HL-60/S4 treated with phorbol 12-myristate 13-acetate at 8.2 ng/mL for 4 days and 3 days (cell line): ENCODE data around the gene SRGAP2C.
"Not testable (repeated sequence)": the region's sequence is repeated elsewhere in the genome, so short reads cannot be mapped to it uniquely, and the experiment has no call there.

Source experiments
- in situ Hi-C: fragments of 300-500 bp; cut with MboI; formaldehyde crosslinking; loops from 2 replicates; pipeline ENCODE4 v1.15.0; 2022; ENCODE audit warnings: low sequenced_read_pairs

The SRGAP2C gene

DNA sequence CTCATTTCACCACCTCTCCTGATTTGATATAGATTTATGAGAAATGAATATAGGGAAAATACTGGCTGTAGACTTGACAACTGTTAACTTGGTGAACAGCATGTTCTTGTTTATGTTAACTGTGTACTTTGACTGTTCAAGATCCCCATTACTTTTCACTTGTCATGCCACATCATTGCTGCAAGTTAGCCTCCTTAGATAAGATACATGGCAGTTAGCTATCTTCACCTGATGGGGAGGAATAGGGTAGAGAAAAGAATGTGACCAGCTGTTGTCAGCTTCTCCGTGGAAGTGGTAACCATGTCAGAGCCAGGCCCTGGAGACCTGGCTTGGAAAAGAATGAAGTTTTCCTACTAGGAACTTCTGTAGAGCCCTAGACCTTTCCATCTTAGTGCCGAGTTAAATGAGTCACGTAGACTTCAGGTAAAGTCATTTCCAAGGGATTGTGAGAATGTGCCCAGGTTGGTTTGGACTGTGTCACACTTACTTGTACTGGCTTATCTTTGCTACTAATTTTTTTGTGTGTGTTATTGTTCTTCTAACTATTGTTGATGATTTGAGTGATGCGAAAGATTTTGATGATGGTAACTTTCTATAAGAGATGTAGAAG, 41.6 kb downstream of the SRGAP2C start:
- in situ Hi-C loops = not testable (repeated sequence)

DNA sequence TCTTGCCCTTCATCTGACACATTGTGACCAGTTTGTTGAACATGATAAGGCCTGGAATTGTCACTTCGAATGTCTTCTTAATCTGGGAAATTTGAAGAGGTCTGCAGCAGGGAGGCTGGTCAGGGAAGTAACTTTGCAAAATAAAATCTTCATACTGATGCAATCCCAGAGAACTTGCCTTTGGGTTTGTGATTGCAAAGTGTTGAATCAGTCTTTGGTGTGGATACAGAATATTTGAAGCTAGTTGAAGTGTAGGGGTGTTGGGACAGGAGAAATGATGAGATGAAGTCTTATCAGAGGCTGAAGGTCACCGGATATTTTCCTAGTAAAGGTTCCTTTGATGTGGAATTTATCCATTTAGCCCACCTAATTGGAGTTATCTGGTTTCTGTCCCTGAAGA, 42.1 kb downstream of the SRGAP2C start:
- in situ Hi-C loops = not testable (repeated sequence)

DNA sequence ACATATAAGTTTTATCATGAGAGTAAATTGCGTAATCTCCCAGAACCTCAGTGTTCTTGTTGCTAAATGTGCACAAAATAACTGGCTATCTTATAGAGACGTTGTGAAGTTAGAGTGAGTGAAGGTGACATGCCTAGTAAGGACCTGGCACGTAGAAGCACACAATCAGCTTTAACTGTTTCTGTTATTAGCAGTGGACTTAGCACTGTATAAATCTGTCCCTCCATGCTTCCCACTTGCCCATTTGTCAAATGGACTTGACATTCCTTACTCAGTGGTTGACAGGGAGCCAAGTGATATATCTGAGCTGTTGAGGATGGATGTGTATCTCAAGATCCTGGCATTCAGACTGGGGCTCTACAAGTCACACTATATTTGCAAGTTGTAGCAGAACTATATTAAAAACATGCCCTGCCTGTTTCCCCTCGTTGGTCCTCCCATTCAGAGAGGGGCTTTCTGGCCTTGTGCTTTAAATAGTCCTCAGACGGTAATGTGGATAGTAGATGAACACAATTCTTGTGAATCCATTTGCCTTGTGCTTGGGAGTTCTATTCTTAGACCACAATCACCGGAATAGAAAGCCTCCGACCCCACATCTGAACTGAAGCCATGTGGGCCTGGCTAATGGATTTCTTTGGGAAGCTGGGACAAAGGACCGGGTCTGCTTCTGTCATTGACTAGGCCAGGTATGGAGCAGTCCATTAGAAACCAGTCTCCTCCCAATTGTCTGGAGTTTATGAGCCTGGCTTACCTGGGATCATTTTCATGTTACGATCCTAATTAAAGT, 43.0 kb downstream of the SRGAP2C start:
- in situ Hi-C loops = not testable (repeated sequence)

DNA sequence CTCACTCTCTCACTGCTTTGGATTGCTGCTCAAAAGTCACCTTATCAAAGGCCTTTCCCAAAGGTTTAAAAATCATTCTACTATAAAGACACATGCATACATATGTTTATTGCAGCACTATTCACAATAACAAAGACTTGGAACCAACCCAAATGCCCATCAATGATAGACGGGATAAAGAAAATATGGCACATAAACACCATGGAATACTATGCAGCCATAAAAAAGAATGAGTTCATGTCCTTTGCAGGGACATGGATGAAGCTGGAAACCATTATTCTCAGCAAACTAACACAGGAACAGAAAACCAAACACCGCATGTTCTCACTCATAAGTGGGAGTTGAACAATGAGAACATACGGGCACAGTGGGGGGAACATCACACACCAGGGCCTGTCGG, 45.9 kb downstream of the SRGAP2C start:
- in situ Hi-C loops = not testable (repeated sequence)

DNA sequence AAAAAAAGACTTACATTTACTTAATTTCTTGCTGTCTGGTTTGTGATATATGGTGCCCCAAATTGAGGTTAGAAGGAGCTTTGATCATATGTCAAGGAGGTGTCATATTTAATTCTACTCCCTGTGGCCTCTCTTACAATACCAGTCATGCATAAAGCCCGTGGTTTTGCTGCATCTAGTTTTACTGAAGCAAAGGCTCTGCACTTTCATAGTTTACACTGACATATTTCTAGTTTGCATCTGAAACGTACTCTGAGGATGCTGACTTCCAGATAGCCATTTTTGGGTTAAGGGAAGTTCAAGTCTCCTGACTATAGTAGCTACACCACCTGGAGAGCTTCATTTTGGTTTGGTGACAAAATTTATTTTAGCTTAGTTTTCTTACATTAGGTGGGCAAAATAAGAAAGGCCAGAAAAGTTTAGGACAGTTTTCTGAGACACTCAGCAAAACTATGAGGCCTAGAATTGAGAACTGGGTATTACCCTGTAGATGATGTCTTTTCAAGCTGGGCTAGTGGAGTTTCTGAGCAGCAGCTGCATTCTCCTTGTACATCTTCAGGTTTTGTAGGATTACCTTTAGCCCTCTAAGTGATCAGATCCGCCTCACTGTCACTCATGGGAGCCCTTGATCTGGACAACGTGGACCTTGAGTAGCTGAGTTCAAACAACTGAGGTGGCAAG, 47.8 kb downstream of the SRGAP2C start:
- in situ Hi-C loops = not testable (repeated sequence)

DNA sequence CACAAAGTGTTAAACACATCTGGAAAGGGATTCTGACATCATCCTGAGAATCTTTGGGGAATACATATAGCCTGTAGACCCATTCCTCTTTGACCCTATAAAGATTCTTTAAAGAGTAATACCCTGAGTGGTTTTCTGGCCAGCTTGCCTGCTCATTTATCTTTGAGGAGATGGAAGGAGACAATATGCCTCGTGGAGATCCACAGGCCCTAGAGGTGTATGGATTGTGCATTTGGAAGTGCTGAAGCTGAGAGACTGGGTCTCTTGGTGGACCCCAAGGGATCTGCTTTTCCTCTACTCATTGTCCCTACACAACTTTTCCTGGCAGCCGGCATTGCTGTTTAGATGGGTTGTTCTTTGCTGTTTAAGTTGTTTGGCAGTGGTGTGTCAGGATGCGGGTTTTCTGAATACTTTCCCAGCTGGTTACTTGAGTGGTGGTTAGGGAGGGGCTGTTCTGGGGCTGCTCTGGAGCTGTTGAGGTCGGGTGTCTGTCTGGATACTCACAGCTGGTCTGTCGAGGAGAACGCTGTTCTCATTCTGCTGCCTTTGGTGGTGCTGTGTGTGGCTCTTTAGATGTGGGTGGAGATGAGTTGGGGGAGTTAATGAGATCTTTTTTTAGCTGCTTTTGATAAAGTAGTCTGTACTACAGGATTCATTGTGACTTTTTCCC, 49.5 kb downstream of the SRGAP2C start:
- in situ Hi-C loops = not testable (repeated sequence)

DNA sequence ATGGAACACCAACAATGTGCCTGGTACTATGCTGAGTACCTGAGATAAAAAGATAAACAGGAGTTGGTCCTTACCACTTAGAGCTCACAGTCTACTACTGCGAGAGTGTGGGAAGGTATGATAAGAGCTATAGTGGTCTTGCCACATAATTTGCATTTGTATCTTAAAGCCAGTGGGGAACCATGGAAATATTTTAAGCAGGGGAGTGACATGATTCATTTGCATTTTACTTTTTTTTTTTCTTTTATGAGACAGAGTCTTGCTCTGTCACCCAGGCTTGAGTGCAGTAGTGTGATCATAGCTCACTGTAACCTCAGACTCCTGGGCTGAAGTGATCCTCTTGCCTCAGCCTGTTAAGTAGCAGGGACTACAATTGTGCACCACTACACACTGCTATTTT, 53.6 kb downstream of the SRGAP2C start:
- in situ Hi-C loops = not testable (repeated sequence)

DNA sequence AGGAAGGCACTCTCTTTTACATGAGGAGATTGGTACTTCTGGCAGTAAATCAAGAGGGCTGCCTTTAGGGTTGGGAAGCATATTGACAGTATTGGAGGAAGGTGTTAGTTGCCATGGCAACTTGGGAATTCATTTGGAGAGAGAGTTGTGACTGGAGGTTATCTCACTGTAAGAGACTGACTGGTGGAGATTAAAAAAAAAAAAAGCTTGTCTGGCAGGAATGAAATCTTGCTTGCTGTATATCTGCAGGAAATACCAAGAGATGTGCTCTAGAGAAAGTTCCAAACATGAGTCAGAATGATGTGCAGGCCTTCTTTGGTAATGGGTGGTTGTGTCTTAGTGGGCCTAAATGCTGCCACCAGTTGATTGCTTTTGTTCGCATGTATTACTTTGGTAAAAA, 59.1 kb downstream of the SRGAP2C start:
- in situ Hi-C loops = not testable (repeated sequence)

DNA sequence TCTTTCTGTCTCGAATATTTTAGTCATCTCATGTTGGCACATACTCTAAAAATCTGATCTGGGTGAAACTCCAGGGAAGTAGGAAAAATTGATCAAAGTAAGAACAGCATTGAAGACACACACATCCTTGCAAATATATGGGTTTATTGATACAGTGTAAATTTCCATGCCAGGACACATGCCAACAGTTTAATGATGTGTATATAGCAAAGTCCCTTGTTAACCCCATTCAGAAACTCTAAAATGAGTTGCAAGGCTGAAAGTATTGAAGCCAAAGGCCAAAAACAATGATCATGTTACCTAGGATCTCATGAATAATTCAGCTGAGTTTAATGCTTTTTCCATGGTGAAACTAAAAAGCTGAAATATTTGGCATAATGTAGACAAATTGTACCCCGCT, 61.6 kb downstream of the SRGAP2C start:
- in situ Hi-C loops = not testable (repeated sequence)

DNA sequence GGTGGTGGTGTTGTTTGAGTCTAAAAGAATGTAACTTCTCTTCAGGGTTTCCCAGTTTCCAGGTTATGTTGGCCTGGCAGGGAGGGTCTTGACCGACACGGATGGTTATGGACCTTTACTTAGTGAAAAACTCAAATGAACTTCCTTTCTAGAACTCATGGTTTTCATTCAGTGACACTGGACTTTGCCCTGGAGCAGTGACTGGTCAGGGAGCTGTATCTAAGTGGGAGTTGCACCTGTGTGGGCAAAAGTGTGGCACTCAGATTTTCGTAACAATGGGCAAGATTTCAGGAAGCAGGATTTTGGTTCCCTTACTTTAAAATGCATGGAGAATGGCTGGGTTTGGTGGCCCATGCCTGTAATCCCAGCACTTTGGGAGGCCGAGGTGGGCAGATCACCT, 67.9 kb downstream of the SRGAP2C start:
- in situ Hi-C loops = not testable (repeated sequence)

DNA sequence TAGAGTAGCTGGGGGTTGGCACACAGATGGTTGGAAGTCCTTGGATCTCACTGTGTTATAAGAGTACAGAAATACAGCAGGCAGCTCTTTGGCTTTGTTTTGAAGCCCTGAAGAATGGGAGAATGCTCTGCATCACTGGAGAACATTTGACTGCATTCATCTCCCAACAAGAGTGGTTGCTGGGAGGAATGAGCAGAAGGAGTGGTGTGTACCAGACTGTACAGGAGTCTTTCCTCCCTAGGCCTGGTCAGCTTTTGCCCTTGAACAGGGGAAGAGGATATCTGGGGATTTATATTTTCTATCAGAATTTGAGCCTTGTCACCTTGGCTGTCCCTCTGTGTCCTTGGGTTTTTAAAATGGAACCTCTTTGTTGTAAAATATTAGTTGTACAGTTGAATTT, 69.8 kb downstream of the SRGAP2C start:
- in situ Hi-C loops = not testable (repeated sequence)

DNA sequence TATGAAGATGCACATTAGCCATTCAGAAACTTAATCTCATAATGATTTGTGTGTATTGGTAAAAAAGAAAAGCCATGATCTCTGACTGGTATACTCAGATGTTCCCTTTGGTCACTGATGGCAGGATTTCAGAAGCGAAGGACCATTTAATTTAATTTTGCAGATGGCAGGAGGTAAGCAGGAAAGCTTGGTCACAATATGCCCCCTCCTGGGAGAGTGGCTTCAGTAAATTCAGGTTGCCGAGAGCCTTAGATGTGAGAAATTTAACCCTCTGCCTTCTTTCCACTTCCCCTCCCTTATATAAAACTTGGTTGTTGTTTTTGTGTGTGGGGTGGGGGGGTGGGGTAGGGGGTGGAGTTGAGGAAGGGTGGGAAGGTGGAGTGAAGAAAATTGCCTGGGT, 72.9 kb downstream of the SRGAP2C start:
- in situ Hi-C loops = not testable (repeated sequence)

DNA sequence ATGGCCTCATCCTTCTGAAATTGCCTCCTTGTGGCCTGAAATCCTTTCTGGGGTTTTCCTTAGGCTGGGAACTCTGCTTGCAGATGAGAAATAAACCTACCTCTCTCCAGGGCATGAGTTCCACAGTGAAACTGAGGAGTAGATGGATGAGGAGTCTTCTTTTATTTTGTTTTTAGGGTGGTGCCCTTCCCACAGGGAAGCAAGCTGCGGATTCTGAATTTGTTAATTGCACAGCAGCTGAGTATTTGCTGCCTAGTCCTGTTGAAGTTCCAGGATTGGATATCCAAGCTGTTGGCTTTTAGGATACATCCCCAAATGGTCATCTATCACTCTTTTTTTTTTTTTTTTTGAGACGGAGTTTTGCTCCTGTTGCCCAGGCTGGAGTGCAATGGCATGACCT, 73.4 kb downstream of the SRGAP2C start:
- in situ Hi-C loops = not testable (repeated sequence)

DNA sequence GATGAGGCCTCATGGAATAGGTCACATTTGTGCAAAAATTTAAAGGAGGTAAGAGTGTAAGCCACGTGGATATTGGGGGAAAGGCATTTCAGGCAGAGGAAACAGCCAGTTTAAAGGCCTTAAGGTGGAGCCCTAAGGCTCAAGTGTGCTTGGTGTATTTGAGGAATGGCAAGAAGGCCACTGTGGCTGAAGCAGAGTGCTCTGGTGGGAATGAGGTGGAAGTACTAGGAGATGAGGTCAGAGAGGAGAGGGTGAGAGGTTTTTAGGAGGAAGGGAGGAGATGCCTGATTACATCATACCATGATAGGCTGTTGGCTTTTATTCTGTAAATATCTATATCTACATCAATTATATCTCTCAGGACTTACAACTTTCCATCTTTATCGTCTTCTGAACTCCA, 75.4 kb downstream of the SRGAP2C start:
- in situ Hi-C loops = not testable (repeated sequence)

DNA sequence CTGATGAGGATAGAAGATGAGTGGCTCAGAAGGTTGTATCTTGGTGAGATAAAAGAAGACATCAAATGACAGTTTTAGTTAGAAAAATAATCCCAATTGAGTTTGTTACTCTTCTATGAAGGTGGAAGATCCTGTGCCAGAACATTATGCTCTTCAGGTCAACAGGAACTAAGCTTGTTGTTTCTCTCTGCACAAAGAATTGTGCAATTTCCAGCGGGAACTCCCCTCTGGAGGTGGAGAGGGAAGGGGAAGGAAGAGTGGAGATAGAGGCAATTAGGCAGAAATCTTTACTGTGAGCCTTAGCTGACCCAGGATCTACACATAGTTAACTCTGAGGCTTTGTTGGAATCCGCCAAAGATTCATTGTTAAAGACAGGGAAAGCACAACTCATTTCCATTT, 77.4 kb downstream of the SRGAP2C start:
- in situ Hi-C loops = not testable (repeated sequence)

DNA sequence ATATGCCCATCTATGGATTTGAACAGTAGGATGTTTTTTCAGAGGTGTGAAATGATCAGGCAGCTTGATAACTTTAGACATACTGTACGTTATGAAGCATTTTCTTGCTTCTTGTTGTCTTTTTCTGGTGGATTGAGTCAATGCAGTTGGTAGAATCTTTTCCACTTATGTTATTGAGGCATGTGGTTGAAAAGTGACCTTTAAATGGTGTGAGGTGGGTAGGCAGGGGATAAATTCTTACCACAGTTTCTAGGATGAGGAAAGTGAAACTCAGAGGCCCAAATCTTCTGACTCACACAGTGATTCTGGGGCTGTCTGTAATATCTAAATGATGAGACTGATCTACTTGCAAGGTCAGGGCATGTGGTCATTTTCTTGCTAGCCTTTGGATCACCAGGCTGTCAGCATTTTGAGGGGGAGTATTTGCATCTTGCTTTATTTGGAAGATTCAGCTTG, 79.0 kb downstream of the SRGAP2C start:
- in situ Hi-C loops = not testable (repeated sequence)

DNA sequence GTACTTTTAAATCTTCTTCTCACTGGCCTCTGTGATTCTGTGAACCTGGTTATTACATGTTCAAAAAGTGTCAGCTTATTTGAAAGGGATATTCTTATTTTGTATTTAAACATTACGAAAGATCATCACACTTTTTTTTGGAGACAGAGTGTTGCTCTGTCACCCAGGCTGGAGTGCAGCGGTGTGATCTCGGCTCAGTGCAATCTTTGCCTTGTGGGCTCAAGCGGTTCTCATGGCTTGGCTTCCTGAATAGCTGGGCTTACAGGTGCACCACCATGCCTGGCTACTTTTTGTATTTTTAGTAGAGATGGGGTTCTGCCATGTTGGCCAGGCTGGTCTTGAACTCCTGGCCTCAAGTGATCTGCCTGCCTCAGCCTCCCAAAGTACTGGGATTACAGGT, 82.3 kb downstream of the SRGAP2C start:
- in situ Hi-C loops = not testable (repeated sequence)

DNA sequence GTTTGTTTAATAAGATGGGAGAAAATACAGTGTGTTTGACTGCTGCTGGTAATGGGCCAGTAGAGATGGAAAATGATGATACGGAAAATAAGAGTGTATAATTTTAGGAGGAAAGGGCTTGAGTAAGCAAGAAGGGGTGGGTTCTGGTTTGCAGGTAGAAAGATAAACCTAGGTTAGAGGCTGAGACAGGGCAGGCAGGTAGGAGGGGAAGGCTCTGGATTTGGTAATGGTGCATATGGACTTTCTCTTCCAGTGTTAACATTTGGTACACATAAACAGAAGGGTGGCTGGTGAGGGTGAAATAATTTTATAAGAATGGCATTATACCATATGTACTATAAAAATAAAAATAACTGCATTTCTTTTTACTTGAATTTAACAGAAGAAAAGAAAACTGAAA, 84.5 kb downstream of the SRGAP2C start:
- in situ Hi-C loops = not testable (repeated sequence)

DNA sequence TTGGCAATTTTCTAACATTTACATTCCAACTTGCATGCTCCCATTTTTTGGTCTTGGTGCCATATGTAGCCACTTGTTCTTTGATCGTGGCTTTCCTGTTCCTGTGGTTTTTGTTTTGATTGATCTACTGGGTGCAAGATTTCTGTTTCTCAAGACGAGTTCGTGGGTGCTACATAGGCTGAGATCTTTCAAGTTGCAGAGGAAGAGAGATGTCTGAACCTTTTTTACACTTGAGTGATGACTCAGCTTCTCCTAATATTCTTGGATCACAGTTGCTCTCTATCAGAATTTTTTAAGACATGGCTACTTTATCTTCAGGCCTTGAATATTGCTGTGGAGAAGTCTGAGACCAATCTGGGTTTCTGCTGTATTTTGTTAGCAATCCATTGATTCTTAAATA, 85.2 kb downstream of the SRGAP2C start:
- in situ Hi-C loops = not testable (repeated sequence)

DNA sequence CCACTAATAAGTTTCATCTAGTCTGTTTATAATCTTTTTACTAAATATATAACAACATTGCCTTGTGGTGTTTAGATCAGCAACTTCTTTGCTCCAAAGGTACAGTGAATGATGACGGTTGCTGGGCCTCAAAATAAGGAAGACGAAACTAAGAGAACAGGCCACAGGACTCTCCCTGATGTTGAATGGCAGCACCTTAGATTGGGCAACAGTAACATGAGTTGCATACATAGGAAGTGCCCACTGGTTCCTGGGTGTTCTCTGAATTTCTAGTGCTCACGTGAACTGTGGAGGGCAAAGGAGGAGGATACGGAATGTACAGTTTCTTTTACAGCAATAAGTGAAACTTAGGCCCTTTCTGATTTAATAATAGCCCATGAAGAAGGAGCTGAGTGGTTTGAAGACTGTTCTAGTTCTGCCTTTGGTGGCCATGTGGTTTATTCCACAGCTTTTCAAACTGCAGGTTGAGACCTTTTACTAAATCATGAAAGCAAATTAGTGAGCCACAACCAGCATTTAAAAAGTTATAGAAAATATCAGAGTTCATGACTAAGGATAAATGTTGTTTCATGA, 86.5 kb downstream of the SRGAP2C start:
- in situ Hi-C loops = not testable (repeated sequence)

DNA sequence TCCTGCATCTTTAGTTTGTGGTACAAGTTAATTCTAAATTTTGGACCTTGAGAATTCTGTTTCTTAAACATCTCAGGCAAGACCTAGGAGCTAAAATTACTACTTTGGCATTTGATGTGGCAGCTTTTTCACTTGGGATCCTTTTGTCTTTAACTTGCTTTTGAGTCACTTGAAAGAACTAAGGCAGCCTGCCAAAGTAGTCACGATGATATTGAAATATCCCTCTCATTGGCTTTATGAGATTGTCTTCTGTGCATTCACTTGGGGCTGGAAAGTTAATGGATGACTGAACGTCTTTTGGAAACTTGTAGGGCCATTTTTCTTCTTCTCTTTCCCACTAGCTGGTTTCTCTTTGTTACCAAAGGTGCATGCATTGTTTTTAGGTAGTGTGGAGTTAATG, 90.7 kb downstream of the SRGAP2C start:
- in situ Hi-C loops = not testable (repeated sequence)
